Activated effector memory CD4-positive, alpha-beta T cell treated with Interleukin-2 at 50 U/mL for 16 hours (primary cell): ENCODE measurements around the gene NNT.
"Not testable (repeated sequence)": the region's sequence is repeated elsewhere in the genome, so short reads cannot be mapped to it uniquely, and the experiment has no call there.

ENCODE experiments used
- DNase-seq: peaks from one replicate; pipeline ENCODE4 v3.0.0-alpha.2; 2020

Gene NNT

DNA sequence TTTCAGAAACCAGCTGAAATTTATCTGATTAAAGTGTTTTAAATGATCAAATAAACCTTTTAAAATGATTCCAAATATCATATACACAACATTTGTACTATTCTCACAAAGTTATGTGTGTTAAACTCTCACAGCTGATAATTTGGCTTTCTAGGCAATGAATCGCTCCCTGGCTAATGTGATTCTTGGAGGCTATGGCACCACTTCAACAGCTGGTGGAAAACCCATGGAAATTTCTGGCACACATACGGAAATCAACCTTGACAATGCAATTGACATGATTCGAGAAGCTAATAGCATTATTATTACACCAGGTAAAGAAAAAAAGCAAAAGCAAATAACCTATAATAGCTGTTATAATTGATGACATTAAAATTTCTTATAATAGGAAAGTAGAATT lies 72.4 kb downstream of the NNT start:
- no peak for DNase-seq

DNA sequence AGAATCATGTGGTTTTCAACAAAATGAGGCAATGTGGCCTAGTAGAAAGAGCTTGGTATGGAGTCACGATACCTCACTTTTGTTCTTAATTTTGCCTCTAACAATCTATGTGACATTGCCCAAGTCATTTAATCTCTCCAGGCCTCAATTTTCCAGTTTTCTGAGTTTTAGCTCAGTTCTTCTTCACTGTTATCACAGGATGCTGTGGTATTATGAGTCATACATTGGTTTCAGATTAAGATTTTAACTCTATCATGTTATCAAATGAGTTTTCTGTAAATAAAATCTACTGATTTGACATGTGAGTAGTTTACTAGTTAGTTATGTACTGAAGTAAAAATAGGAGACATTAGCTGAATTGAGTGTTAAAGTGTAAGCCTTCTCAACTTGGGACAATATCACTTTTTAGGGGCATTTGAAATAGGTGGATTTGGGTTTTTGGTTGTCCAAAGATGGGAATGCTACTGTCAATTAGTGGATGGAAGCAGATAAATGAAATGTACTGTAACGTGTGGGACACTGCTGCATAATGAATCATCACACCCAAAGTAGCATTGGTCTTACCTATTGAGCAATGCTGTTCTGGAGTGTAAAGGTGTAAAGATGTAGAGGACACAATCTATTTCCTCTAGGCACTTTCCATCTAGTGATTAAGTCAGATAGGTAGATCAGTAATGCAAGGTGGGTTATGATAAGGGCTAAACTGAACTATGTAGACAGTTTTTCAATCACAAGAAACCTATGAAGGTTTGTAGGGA lies 73.3 kb downstream of the NNT start:
- DNase-seq, result no peak

DNA sequence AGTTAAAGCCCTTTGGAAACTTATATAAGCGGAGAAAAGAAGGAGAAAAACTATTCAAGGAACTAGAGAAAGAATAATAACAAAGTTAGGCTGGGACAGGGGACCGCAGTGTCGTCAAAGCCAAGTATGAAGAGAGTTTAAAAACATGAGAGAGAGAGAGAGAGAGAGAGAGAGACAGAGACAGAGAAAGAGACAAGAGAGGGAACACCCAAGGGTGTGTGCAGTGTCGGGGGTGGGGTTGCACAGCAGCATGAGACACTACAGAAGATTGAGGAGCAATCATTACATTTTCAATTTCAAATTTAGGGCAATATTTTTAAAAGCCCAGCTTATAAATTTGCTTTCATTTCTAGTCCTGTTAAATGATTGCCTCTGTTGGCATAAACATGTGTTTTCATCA lies 74.3 kb downstream of the NNT start:
- DNase-seq, result no peak

DNA sequence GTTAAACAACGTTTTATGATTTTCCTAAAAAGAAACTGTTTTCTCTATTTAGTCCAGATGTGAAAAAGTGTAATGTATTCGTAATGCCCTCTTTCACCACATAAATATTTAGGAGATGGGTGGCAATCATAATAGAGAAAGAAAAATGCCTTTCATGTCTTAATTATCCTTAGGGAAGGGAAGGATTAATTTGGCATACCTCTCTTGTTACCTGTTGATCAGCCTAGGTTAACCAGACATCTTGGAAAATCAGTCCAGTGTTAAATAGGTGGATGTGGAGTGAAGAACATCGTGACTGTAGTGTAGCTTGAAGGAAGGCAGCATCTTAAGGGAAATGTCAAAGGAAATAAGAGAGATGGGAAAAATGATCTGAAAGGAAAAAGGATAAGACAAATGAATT lies 76.2 kb downstream of the NNT start:
- no peak for DNase-seq

DNA sequence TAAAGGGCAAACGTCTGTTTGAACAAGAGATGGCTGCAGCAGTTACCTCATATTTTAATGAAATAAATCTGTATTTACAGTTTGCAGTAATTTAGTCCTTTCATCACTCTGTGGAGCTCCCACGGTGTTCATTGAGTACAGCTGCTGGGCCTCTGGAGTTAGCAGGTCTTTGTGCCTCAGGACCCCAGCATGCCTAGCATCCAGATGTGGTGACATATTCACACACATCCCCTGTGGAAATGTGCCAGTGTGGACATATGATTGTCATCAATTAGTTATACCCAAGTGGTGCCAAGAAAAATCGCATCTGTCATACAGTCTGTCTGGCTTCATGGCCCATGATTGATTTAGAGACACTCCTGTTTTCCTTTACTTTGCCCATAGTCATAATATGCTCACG lies 77.3 kb downstream of the NNT start:
- DNase-seq, result no peak

DNA sequence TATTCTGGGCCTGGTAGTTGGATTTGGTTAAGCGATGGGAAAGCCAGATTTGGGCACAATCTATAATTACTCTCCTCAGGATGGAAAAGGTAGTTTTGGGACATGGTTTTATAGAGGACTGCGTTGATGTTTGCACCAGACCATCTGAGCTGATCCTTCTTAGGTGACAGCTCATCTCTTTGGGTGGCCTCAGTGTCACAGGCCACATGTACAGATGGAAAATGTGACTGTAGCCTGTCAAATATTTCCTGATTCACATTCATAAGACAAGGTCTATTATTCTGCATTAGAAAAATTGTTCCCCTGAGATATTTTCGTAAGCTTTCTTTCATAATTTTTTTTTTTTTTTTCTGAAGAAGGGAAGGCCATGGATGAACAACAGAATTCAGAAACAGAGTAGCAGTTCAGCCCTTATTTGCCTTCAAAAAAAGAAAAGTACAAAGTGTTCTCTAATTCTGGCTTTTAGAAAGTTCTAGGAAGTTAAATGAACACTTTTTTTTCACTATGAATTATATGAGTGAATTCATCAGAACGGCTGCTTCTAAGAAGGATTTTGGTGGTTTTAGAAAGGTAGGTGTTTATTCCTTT lies 81.0 kb downstream of the NNT start:
- no peak for DNase-seq

DNA sequence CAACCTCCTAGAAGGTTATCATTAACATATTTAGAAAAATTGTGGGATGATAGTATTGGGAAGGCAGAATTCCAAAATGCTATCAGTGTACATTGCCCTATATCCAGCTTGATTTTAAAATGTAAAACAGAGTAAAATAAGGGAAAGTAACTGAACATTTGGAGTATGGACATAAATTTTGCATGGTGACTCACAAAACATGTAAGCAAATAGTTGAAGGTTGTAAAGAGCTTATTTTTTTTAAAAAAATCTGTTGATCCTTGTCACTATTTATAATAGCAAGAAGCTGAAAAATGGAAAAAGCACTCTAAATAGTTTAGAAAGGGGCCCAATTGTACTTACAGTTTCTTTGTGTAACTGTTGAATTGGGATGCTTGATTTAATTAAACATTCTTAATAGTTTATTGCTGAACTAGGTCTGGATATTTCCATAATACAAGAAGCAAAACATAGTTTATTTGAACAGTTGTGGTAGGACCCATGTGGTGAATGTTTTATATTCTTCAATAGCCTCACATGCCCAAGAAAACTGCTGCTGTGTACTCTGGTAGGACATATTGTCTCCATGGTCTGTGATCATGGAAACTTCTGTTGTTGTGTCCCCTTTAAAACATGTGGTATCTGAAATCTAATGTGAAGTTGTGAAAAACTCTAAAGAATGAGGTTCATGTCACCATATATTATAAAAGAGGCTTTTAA lies 82.4 kb downstream of the NNT start:
- DNase-seq, result no peak

DNA sequence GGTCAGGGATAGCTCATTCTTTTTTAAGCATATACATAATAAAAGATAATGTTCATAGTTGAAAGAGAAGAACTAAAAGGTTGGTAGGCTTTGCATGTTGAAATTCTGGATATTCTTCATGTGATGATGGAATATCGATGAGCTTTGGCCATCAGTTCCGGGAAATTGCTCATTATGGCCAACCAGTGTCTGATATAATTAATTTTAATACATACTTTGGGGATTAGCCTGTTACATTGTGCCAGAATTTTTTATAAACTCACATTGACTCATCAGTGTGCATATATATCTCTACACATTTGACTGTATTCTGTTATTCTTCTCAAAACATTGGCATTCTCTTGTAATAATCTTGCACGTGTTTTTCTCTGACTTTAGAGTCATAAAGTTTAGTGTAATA lies 84.3 kb downstream of the NNT start:
- no peak for DNase-seq

DNA sequence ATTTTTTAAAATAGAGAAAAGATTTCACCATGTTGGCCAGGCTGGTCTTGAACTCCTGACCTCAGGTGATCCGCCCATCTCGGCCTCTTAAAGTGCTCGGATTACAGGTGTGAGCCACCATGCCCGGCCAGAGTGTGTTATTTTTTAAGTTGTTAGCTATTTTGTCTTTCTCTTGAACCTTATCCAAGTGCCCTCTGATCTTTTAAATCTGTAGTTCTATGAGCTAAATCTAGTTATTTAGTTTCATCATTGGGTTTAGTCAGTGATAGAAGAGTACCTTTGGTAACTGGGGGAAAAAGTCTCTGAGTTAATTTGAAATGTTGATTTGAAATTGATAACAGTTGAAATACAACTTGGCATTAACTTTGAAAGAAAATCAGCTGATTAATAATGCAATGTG lies 88.3 kb downstream of the NNT start:
- no peak for DNase-seq

DNA sequence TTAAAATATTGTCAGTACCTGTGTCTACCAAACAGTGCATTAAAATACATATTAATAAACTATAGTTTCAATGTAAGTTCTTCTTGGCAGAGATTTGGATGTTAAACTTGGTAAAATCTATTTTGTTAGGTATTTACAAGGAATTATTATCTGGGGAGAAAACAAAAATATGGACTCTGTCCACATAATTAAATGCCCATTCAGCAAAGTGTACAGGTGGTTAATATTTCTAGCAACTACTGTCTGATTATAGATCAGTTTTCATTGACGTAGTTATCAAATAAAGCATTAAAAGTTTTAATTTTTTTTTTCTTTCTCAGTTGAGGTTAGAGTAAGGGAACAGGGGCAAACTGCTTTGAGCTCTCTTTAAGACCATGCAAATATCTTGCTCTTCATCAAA lies 88.9 kb downstream of the NNT start:
- DNase-seq, result no peak

DNA sequence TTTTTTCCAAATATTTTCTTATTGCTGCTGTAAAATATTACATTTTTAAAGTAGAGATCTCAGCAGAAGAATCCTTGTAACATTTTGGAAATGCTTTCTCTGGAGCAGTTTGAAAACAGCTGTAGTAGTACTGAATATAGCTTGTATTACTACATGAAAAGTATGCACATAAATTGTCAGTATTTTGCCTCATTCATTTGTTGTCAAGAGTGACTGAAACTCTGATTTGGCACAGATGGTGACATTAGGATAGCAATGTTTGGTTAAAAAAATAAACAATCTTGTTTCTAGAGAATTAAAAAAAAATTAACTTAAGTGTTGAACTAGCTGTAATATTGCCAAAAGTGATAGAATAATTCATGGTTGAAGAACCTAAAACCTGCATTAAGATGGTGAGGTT lies 90.4 kb downstream of the NNT start:
- no peak for DNase-seq

DNA sequence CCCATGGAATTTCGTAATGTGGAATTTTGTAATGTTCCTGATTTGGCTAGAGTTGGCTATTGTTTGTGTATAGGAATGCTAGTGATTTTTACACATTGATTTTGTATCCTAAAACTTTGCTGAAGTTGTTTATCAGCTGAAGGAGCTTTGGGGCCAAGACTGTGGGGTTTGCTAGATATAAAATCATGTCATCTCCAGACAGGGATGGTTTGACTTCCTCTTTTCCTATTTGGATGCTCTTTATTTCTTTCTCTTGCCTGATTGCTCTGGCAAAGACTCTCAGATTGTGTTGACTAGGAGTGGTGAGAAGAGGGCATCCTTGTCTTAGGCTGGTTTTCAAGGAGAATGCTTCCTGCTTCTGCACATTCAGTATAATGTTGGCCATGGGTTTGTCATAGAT lies 91.0 kb downstream of the NNT start:
- no peak for DNase-seq

DNA sequence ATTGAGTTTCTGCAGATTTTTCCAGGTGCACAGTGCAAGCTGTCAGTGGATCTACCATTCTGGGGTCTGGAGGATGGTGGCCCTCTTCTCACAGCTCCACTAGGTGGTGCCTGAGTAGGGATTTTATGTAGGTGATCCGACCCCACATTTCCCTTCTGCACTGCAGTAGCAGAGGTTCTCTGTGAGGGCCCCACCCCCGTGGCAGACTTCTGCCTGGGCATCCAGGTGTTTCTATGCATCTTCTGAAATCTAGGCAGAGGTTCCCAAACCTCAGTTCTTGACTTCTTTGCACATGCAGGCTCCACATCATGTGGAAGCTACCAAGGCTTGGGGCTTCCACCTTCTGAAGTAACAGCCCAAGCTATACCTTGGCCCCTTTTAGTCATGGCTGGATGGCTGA lies 93.5 kb downstream of the NNT start:
- DNase-seq, result not testable (repeated sequence)

DNA sequence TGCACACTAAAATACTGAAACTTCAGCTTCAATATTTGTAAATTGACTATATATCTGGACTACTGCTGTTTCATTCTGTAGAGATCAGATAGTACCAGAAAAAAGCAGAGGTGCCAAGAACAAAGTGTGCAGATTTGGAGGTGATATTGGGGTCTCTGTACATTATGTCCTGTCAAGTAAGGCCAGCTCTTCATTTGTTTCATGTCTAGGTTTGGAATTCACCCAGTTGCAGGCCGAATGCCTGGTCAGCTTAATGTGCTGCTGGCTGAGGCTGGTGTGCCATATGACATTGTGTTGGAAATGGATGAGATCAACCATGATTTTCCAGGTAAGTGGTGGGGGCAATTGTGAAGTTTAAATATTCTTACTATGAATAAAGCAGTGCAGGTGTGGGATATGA lies 96.9 kb downstream of the NNT start:
- no peak for DNase-seq

DNA sequence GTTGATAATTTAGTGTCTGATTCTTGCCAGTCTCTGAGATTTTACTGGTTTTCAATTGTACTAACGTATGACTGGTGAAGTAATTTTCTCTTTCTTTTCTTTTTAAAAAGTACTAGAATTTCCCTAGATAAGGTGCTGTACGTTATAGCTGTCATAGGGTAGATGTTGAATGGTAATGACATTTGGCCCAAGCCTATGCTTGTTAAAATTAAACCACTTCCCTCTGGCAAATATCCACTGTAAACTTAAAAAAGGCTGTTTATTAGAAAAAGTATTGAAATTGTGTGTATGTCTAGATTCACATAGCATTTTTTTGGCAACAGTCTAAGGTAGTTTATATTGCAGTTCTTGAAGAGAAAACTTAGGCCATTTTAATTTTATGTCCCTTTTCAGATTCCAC lies 97.6 kb downstream of the NNT start:
- DNase-seq, result no peak

DNA sequence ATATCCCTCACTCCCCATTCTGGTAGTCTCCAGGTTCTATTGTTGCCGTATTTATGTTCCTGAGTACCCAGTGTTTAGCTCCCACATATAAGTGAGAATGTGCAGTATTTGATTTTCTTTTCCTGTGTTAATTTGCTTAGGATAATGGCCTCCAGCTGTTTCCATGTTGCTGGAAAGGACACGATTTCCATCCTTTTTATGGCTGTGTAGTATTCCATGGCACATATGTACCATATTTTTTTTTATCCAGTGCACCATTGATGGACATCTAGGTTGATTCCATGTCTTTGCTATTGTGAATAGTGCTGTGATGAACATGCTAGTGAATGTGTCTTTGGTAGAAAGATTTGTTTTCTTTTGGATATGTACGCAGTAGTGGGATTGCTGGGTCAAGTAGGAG lies 98.2 kb downstream of the NNT start:
- DNase-seq, result no peak

DNA sequence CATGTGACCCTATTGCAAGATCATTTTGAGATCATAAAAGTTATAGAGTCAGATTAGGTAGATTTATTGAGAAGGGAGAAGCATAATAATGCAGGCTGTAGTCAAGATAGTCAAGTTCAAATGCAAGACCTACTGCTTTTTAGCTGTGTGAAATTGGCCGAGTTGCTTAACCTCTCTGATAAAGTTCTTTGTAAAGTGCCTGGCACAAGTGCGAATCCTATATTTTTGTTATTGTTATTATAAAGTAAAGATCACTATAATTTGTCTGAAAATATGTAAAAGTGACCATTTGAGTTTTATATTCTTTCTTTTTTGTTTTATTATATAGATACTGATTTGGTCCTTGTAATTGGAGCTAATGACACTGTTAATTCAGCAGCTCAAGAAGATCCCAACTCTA lies 99.3 kb downstream of the NNT start:
- no peak for DNase-seq

DNA sequence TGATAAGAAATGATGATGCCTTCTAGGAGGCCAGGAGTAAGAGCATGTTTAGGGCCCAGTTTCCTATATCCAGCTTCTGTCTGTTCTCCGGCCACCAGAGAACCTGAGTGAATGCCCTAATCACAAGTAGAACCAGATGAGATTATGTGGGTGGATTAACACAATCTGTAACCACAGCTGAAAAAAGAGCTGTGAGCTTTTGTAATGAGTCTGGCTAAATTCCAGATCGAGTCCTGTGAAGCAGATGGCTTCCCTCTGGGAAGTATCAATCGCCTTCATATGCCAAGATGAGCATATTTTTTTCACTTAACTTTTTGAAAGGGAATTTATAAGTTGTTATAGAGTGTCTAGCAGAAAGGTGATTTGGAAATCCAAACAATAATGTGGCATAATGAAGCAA lies 99.8 kb downstream of the NNT start:
- DNase-seq, result no peak

DNA sequence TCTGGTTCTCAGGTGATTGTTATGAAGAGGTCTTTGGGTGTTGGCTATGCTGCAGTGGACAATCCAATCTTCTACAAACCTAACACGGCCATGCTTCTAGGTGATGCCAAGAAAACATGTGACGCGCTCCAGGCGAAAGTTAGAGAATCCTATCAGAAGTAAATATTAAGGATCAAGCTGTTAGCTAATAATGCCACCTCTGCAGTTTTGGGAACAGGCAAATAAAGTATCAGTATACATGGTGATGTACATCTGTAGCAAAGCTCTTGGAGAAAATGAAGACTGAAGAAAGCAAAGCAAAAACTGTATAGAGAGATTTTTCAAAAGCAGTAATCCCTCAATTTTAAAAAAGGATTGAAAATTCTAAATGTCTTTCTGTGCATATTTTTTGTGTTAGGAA lies 101.3 kb downstream of the NNT start:
- no peak for DNase-seq

DNA sequence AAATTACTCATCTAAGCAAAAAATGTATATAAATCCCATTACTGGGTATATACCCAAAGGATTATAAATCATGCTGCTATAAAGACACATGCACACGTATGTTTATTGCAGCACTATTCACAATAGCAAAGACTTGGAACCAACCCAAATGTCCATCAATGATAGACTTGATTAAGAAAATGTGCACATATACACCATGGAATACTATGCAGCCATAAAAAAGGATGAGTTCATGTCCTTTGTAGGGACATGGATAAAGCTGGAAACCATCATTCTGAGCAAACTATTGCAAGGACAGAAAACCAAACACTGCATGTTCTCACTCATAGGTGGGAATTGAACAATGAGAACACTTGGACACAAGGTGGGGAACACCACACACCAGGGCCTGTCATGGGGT lies 103.6 kb downstream of the NNT start:
- not testable (repeated sequence) for DNase-seq

DNA sequence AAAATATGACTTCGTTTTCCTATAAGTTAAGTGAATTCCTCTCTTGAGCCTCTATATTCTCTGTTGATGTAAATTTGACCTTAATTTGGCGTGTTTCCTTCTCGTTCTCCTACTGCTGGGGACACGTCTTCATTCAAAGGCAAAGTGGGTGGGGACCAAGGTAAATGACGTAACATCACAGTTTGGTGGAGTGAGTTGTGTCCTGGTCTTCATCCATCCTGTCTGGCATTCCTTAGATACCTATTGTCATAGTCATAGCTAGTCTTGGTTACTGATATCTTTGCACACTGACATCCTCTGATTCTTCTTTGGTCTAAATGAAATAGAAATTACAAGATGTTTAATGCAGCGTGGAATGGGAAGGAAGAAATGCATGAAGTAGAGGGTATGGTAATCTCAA lies 108.5 kb downstream of the NNT start:
- DNase-seq, result no peak

DNA sequence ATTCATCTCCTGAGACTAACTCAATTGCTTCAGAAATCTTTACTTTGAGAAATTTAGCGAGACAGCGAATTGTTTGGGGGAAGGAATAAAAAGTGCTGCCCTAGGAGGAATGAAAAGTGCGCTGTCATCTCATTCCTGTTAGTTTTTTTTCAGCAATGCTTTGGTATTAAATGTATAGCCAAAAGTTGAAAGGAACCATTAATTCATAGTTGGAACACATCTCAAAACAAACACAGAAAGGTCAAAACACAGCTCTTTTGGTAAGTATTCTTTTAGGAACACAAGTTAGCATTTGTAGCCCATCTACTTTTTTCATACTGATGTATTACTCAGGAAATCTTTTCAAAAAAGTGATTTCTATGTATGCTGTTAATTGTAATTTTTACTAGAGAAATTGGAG lies 109.1 kb downstream of the NNT start:
- no peak for DNase-seq

DNA sequence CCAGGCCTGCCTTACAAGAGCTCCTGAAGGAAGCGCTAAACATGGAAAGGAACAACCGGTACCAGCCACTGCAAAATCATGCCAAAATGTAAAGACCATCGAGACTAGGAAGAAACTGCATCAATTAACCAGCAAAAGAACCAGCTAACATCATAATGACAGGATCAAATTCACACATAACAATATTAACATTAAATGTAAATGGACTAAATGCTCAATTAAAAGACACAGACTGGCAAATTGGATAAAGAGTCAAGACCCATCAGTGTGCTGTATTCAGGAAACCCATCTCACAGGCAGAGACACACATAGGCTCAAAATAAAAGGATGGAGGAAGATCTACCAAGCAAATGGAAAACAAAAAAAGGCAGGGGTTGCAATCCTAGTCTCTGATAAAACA lies 116.8 kb downstream of the NNT start:
- not testable (repeated sequence) for DNase-seq

DNA sequence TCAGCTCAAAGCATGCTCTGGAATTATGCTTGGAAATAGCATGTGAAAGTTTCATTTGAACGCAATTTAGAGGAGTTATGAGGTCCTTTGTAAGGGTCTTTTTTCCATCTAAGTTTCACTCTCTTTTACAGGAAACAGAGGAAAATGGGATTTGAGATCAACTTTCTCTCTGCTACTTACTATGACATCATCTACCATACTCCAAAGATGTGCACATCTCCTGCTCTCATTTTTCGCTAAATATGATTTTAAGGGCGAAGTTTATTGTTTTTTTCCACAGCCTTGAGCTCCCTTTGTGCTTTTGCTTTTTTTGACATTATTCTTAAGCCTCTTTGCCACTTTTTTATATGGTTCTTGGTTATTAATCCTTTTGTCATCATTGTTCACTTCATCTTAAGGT lies 125.6 kb downstream of the NNT start:
- no peak for DNase-seq
